ENCODE results near the gene ARHGAP24.

- TF ChIP-seq EZH2 (IDR thresholded peaks at IDR 0.05; ENCODE audit: low read length, missing control alignments) (no peak), CTCF (conservative IDR thresholded peaks at IDR 0.05 in 1 of 2, IDR thresholded peaks at IDR 0.05 in 1 of 2; ENCODE audit: low read depth in 1 of 2, low read length in 2 of 2) (no peak)
Measured at GRCh38 chr4:85682391-85682790, 207.4 kb downstream of the ARHGAP24 start.
